Suppressor macrophage (primary cell): Measurements from ENCODE around the gene MACIR.
"Not testable (repeated sequence)": the region's sequence is repeated elsewhere in the genome, so short reads cannot be mapped to it uniquely, and the experiment has no call there.

ENCODE experiments used
- DNase-seq, 4 experiments: peaks; one replicate each; pipeline ENCODE4 v3.0.0-alpha.2; 2020 to 2022
- total RNA-seq, 17 experiments: gene quantifications; one replicate each; lab custom pipeline; 2026; ENCODE audit warnings: mixed read lengths in 6 of 17, inconsistent platforms in 3 of 17; lab: John Stamatoyannopoulos, UW

MACIR gene
- 0.35 to 16.0 (median 7.6) reads per million in 17 experiments for total RNA-seq

- peak; percentile 93 to 97 (median 95) for DNase-seq
Observed at GRCh38 chr5:103258368-103258956, at the start of gene MACIR. MACIR (plus strand) TSS chr5:103258763; CDS start chr5:103275920, 17,157 bp downstream.

- DNase-seq, result peak in 1 of 4 experiments; percentile 3
Observed at GRCh38 chr5:103209065-103209464, 49.5 kb upstream of the MACIR start.

GRCh38 chr5:103210952-103211351, 47.6 kb upstream of the MACIR start:
- DNase-seq, result no peak

- peak; percentile 47 to 76 (median 64) for DNase-seq
Observed at GRCh38 chr5:103211576-103212561, 46.7 kb upstream of the MACIR start.

- peak; percentile 21 to 53 (median 36) for DNase-seq
Observed at GRCh38 chr5:103216137-103216536, 42.4 kb upstream of the MACIR start.

GRCh38 chr5:103216697-103217096, 41.9 kb upstream of the MACIR start:
- DNase-seq, result no peak

- DNase-seq, result no peak
Observed at GRCh38 chr5:103217101-103217500, 41.5 kb upstream of the MACIR start.

GRCh38 chr5:103218164-103218563, 40.4 kb upstream of the MACIR start:
- DNase-seq, result no peak

GRCh38 chr5:103219074-103219473, 39.5 kb upstream of the MACIR start:
- DNase-seq, result not testable (repeated sequence)

GRCh38 chr5:103223031-103223955, 35.3 kb upstream of the MACIR start:
- no peak for DNase-seq

- DNase-seq, result peak; percentile 66 to 82 (median 80)
Observed at GRCh38 chr5:103224118-103224893, 34.3 kb upstream of the MACIR start.

GRCh38 chr5:103224894-103225246, 33.7 kb upstream of the MACIR start:
- DNase-seq, result no peak

GRCh38 chr5:103228061-103228460, 30.5 kb upstream of the MACIR start:
- DNase-seq, result no peak

- no peak for DNase-seq
Observed at GRCh38 chr5:103228588-103228987, 30.0 kb upstream of the MACIR start.

GRCh38 chr5:103232393-103232999, 26.1 kb upstream of the MACIR start:
- peak; percentile 39 to 74 (median 62) for DNase-seq

- DNase-seq, result no peak
Observed at GRCh38 chr5:103234239-103234975, 24.2 kb upstream of the MACIR start.

- DNase-seq, result no peak
Observed at GRCh38 chr5:103235891-103236290, 22.7 kb upstream of the MACIR start.

- DNase-seq, result no peak
Observed at GRCh38 chr5:103237778-103238177, 20.8 kb upstream of the MACIR start.

GRCh38 chr5:103243665-103244064, 14.9 kb upstream of the MACIR start:
- DNase-seq, result no peak

GRCh38 chr5:103244398-103244797, 14.2 kb upstream of the MACIR start:
- DNase-seq, result no peak

GRCh38 chr5:103245761-103246160, 12.8 kb upstream of the MACIR start:
- DNase-seq, result no peak
